NCI-H446 treated with DMSO at 0.1 percent for 48 hours (cell line): ENCODE measurements around the gene EPM2AIP1.
"Not testable (repeated sequence)": the region's sequence is repeated elsewhere in the genome, so short reads cannot be mapped to it uniquely, and the experiment has no call there.

Experiments used
- DNase-seq: peaks from one replicate; lab custom pipeline; 2025; lab: John Stamatoyannopoulos, UW

Gene EPM2AIP1

GRCh38 chr3:36992806-36993325 is at the start of gene EPM2AIP1:
EPM2AIP1 (minus strand) TSS chr3:36993131; CDS start chr3:36993077, 54 bp downstream.
- DNase-seq: no peak

GRCh38 chr3:37042712-37043111 is 49.8 kb upstream of the EPM2AIP1 start:
- not testable (repeated sequence) for DNase-seq

GRCh38 chr3:37041546-37042195 is 48.7 kb upstream of the EPM2AIP1 start:
- DNase-seq: no peak

GRCh38 chr3:37040231-37040630 is 47.3 kb upstream of the EPM2AIP1 start:
- no peak for DNase-seq

- DNase-seq: no peak
These were observed 46.4 kb upstream of the EPM2AIP1 start for GRCh38 chr3:37039161-37039846.

- no peak for DNase-seq
These were observed 44.4 kb upstream of the EPM2AIP1 start for GRCh38 chr3:37037352-37037751.

- no peak for DNase-seq
These were observed 40.0 kb upstream of the EPM2AIP1 start for GRCh38 chr3:37032961-37033360.

GRCh38 chr3:37031096-37031682 is 38.3 kb upstream of the EPM2AIP1 start:
- no peak for DNase-seq

- DNase-seq: no peak
These were observed 37.7 kb upstream of the EPM2AIP1 start for GRCh38 chr3:37030588-37030987.

GRCh38 chr3:37029516-37030163 is 36.7 kb upstream of the EPM2AIP1 start:
- no peak for DNase-seq

GRCh38 chr3:37029111-37029510 is 36.2 kb upstream of the EPM2AIP1 start:
- DNase-seq: no peak

- no peak for DNase-seq
These were observed 35.4 kb upstream of the EPM2AIP1 start for GRCh38 chr3:37028329-37028728.

- no peak for DNase-seq
These were observed 33.9 kb upstream of the EPM2AIP1 start for GRCh38 chr3:37026851-37027250.

GRCh38 chr3:37025561-37026335 is 32.8 kb upstream of the EPM2AIP1 start:
- no peak for DNase-seq

- DNase-seq: no peak
These were observed 32.0 kb upstream of the EPM2AIP1 start for GRCh38 chr3:37024820-37025405.

GRCh38 chr3:37024092-37024491 is 31.2 kb upstream of the EPM2AIP1 start:
- DNase-seq: no peak

GRCh38 chr3:37017683-37018082 is 24.8 kb upstream of the EPM2AIP1 start:
- DNase-seq: no peak

- no peak for DNase-seq
These were observed 24.0 kb upstream of the EPM2AIP1 start for GRCh38 chr3:37016903-37017302.

- no peak for DNase-seq
These were observed 22.7 kb upstream of the EPM2AIP1 start for GRCh38 chr3:37015642-37016041.

GRCh38 chr3:37014620-37015019 is 21.7 kb upstream of the EPM2AIP1 start:
- no peak for DNase-seq
